HepG2 (cell line): ENCODE data around the gene RARRES1. TPM values are rescaled to one million over a fixed set of nuclear protein-coding genes. Genes with fewer than 3 reads are reported as not detected.

ENCODE experiments used
- ATAC-seq: fragments of 200-7000 bp; cut with Tn5 transposase; 3 replicates; pipeline ENCODE4 v1.9.1; 2020; ENCODE audit warnings: mild to moderate bottlenecking, moderate library complexity
- BruUV-seq: library from RNA; stranded (reverse); fragments of 400-500 nt; replicated peaks from 2 replicates; lab custom pipeline; 2021; lab: Mats Ljungman, UMichigan
- CTCF ChIA-PET: fragments of 300-600 bp; formaldehyde crosslinking; extraction: SDS; loops from one replicate; lab custom pipeline; 2021; ENCODE audit warnings: low total read pairs, inconsistent platforms, low intra/inter-chr PET ratio; lab: Yijun Ruan, JAX
- POLR2A ChIA-PET: fragments of 350-600 bp; sonication (Branson Sonifier 250); formaldehyde crosslinking; loops from one replicate; lab custom pipeline; 2020; ENCODE audit warnings: antibody characterized with exemption, inconsistent platforms; lab: Yijun Ruan, JAX
- DNase-seq: peaks from one replicate; pipeline ENCODE4 v3.0.0-alpha.2; 2015; ENCODE audit warnings: low spot score
- FAIRE-seq: peaks from 3 replicates; lab custom pipeline; 2011; peaks lifted over from hg19 to GRCh38; lab: Jason Lieb, UNC
- H2AFZ ChIP-seq: one replicate; pipeline ENCODE4 v1.6.1; 2011; ENCODE audit warnings: low read length, inconsistent platforms
- H3K27ac ChIP-seq: fragments of 300-600 bp; 3 replicates; pipeline ENCODE4 v1.8.0; 2011; ENCODE audit warnings: mixed run types, mild to moderate bottlenecking, mixed read lengths, low read length, inconsistent platforms; ENCODE audit not compliant: insufficient read depth; ENCODE audit errors: extremely low read length
- H3K27me3 ChIP-seq, 2 experiments: fragments of 200-600 bp in 1 of 2; 2 replicates in 1 of 2; 3 replicates in 1 of 2; pipeline versions ENCODE4 v1.6.0 to v1.8.0; 2011; ENCODE audit warnings: low read length in 2 of 2, mild to moderate bottlenecking in 2 of 2, moderate library complexity in 2 of 2, inconsistent platforms in 1 of 2; ENCODE audit not compliant: insufficient read depth in 2 of 2, control insufficient read depth in 1 of 2
- H3K36me3 ChIP-seq, 2 experiments: fragments of 200-600 bp in 1 of 2; replicated peaks in 1 of 2; 2 replicates in 1 of 2; 3 replicates in 1 of 2; pipeline versions ENCODE4 v1.5.1 to v1.8.0; 2011; ENCODE audit warnings: low read length in 2 of 2, inconsistent platforms in 1 of 2; ENCODE audit not compliant: insufficient read depth in 2 of 2, control insufficient read depth in 1 of 2
- H3K4me1 ChIP-seq: 2 replicates; pipeline ENCODE4 v1.5.1; 2012; ENCODE audit warnings: low read length, inconsistent platforms; ENCODE audit not compliant: insufficient read depth
- H3K4me2 ChIP-seq: 2 replicates; pipeline ENCODE4 v1.6.0; 2011; ENCODE audit warnings: low read depth, low read length, inconsistent platforms
- H3K4me3 ChIP-seq, 3 experiments: fragments of 200-600 bp in 1 of 3; sonication (generic), shearing (Covaris generic) in 1 of 3; replicated peaks in 1 of 3; 2 replicates each; pipeline ENCODE4 v1.5.1; 2011 to 2016; ENCODE audit warnings: low read length in 3 of 3, inconsistent platforms in 2 of 3, low read depth in 2 of 3, mild to moderate bottlenecking in 2 of 3, control low read depth in 1 of 3, mixed read lengths in 1 of 3; ENCODE audit not compliant: insufficient read depth in 1 of 3
- H3K79me2 ChIP-seq: one replicate; pipeline ENCODE4 v1.6.1; 2011; ENCODE audit warnings: low read length, inconsistent platforms; ENCODE audit not compliant: insufficient read depth
- H3K9ac ChIP-seq: 2 replicates; pipeline ENCODE4 v1.6.0; 2011; ENCODE audit warnings: mild to moderate bottlenecking, low read depth, low read length, inconsistent platforms; ENCODE audit not compliant: insufficient read depth
- H3K9me3 ChIP-seq: 2 replicates; pipeline ENCODE4 v1.5.1; 2012; ENCODE audit warnings: mild to moderate bottlenecking, low read length
- H4K20me1 ChIP-seq: 2 replicates; pipeline ENCODE4 v1.6.0; 2011; ENCODE audit warnings: inconsistent platforms, mild to moderate bottlenecking, low read length, moderate library complexity; ENCODE audit not compliant: insufficient read depth
- MATR3 ChIP-seq: sonication (generic); formaldehyde crosslinking; IDR thresholded peaks from 2 replicates; pipeline ENCODE4 v1.4.0; 2020; ENCODE audit warnings: missing genetic modification reagents
- REL ChIP-seq: sonication (generic); formaldehyde crosslinking; conservative IDR thresholded peaks from 2 replicates; pipeline ENCODE4 v1.8.0; 2022; ENCODE audit warnings: mild to moderate bottlenecking, missing genetic modification reagents, moderate library complexity
- ZBTB7A ChIP-seq: sonication (generic); formaldehyde crosslinking; IDR thresholded peaks from 2 replicates; pipeline ENCODE4 v1.8.0; 2022; ENCODE audit warnings: mild to moderate bottlenecking, missing genetic modification reagents
- ZMYM3 ChIP-seq: sonication (generic); formaldehyde crosslinking; IDR thresholded peaks from 2 replicates; pipeline ENCODE4 v1.5.1; 2020; ENCODE audit warnings: mild to moderate bottlenecking, missing genetic modification reagents
- ZNF12 ChIP-seq: sonication (generic); formaldehyde crosslinking; IDR thresholded peaks from 2 replicates; pipeline ENCODE4 v1.5.0; 2020; ENCODE audit warnings: missing genetic modification reagents
- ZNF160 ChIP-seq: sonication (generic); formaldehyde crosslinking; IDR thresholded peaks from 2 replicates; pipeline ENCODE4 v1.8.0; 2022; ENCODE audit warnings: mild to moderate bottlenecking, inconsistent platforms, missing genetic modification reagents
- ZNF18 ChIP-seq: sonication (generic); formaldehyde crosslinking; IDR thresholded peaks from 2 replicates; pipeline ENCODE4 v1.8.0; 2022; ENCODE audit warnings: mild to moderate bottlenecking, missing genetic modification reagents; ENCODE audit not compliant: insufficient replicate concordance
- ZNF430 ChIP-seq: sonication (generic); formaldehyde crosslinking; IDR thresholded peaks from 2 replicates; pipeline ENCODE4 v1.9.0; 2021; ENCODE audit warnings: mild to moderate bottlenecking, missing genetic modification reagents
- ZNF629 ChIP-seq: sonication (generic); formaldehyde crosslinking; conservative IDR thresholded peaks from 2 replicates; pipeline ENCODE4 v1.5.0; 2020; ENCODE audit warnings: missing genetic modification reagents
- WGBS: methylation state at CpG from one replicate; pipeline ENCODE4 v1.1.6; 2017; ENCODE audit warnings: low lambda C conversion rate; 5-methylcytosine and 5-hydroxymethylcytosine counted together
- in situ Hi-C: cut with HindIII; loops from 2 replicates; pipeline ENCODE4 v1.10.0; 2017; ENCODE audit warnings: low pct_unique_long_range_greater_than_20kb; ENCODE audit not compliant: extremely low pct_ligation_motif_present
- intact Hi-C: fragments of 100-400 bp; cut with micrococcal nuclease; formaldehyde crosslinking; loops from one replicate; pipeline ENCODE4 v1.10.0; 2022; ENCODE audit not compliant: unreplicated experiment
- polyA plus RNA-seq, 8 experiments: library from polyadenylated mRNA; depleted of rRNA in 3 of 8; stranded (reverse) in 7 of 8; unstranded in 1 of 8; fragments of >200 nt; fragmentation: Illumina TruSeq in 4 of 8; extraction: Trizol in 4 of 8; gene quantifications; 2 replicates each; pipeline versions ENCODE4 v1.2.1 to v1.2.3, GENCODE V29; 2011 to 2016; ENCODE audit warnings: low read depth in 4 of 8, missing spikeins in 1 of 8, mixed read lengths in 1 of 8; ENCODE audit not compliant: insufficient read depth in 1 of 8
- total RNA-seq, 5 experiments: library from RNA; depleted of rRNA; stranded (reverse); fragments of >200 nt; fragmentation: Illumina TruSeq; extraction: Trizol; gene quantifications; 2 replicates each; pipeline ENCODE4 v1.2.3, GENCODE V29; 2016; ENCODE audit warnings: low read depth in 1 of 5
- TF ChIP-seq, protein P1 (sequence below), 2 experiments: fragments of 450-650 bp in 1 of 2; sonication (generic) in 1 of 2; formaldehyde crosslinking in 1 of 2; IDR thresholded peaks; 2 replicates each; pipeline versions ENCODE4 v1.6.1 to v1.8.0; 2016 to 2022; ENCODE audit warnings: antibody characterized with exemption in 1 of 2, mild to moderate bottlenecking in 1 of 2, missing genetic modification reagents in 1 of 2
- TF ChIP-seq, protein P2 (sequence below): sonication (generic); formaldehyde crosslinking; IDR thresholded peaks from 2 replicates; pipeline ENCODE4 v1.4.0; 2020; ENCODE audit warnings: missing genetic modification reagents

Gene RARRES1
- total and polyA plus RNA-seq, 2 of the 13 experiments (the other 11 are each of a cell fraction or from before 2014, with no cell fraction given): not detected

GRCh38 chr3:158765518-158766205 lies 33.4 kb upstream of the RARRES1 start:
- TF ChIP-seq REL: no peak
- TF ChIP-seq, protein P1, sequence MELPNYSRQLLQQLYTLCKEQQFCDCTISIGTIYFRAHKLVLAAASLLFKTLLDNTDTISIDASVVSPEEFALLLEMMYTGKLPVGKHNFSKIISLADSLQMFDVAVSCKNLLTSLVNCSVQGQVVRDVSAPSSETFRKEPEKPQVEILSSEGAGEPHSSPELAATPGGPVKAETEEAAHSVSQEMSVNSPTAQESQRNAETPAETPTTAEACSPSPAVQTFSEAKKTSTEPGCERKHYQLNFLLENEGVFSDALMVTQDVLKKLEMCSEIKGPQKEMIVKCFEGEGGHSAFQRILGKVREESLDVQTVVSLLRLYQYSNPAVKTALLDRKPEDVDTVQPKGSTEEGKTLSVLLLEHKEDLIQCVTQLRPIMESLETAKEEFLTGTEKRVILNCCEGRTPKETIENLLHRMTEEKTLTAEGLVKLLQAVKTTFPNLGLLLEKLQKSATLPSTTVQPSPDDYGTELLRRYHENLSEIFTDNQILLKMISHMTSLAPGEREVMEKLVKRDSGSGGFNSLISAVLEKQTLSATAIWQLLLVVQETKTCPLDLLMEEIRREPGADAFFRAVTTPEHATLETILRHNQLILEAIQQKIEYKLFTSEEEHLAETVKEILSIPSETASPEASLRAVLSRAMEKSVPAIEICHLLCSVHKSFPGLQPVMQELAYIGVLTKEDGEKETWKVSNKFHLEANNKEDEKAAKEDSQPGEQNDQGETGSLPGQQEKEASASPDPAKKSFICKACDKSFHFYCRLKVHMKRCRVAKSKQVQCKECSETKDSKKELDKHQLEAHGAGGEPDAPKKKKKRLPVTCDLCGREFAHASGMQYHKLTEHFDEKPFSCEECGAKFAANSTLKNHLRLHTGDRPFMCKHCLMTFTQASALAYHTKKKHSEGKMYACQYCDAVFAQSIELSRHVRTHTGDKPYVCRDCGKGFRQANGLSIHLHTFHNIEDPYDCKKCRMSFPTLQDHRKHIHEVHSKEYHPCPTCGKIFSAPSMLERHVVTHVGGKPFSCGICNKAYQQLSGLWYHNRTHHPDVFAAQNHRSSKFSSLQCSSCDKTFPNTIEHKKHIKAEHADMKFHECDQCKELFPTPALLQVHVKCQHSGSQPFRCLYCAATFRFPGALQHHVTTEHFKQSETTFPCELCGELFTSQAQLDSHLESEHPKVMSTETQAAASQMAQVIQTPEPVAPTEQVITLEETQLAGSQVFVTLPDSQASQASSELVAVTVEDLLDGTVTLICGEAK (IDR thresholded peaks at IDR 0.05): no peak
- TF ChIP-seq, protein P1 (CRISPR knock-in tag; IDR thresholded peaks at IDR 0.05): no peak
- TF ChIP-seq ZNF629: no peak
- no peak for TF ChIP-seq MATR3 (CRISPR knock-in tag)
- TF ChIP-seq ZBTB7A (CRISPR knock-in tag): no peak
- TF ChIP-seq ZNF160 (CRISPR knock-in tag): no peak
- TF ChIP-seq ZNF12 (CRISPR knock-in tag): no peak
- TF ChIP-seq, protein P2, sequence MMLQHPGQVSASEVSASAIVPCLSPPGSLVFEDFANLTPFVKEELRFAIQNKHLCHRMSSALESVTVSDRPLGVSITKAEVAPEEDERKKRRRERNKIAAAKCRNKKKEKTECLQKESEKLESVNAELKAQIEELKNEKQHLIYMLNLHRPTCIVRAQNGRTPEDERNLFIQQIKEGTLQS: no peak
- no peak for TF ChIP-seq ZMYM3 (CRISPR knock-in tag)
- no peak for TF ChIP-seq ZNF430 (CRISPR knock-in tag)
- TF ChIP-seq ZNF18: no peak
- whole genome bisulfite sequencing: 97% methylated on average over 2 of the region's 3 CpGs
- H3K9me3 ChIP-seq: no peaks in the 10 kb centered on the region
- H4K20me1 ChIP-seq: no peaks in the 10 kb centered on the region
- peaks cover 32% of the 10 kb centered on the region for H3K4me1 ChIP-seq
- in situ Hi-C loops: no loop called here
- H3K4me3 ChIP-seq: no peak overlapping the region
- H2AFZ ChIP-seq: no peak overlapping the region
- H3K27me3 ChIP-seq: no peaks in the 10 kb centered on the region
- ChIA-PET POLR2A (no interaction called here), CTCF (no interaction called here)
- H3K4me2 ChIP-seq: no peak overlapping the region
- no peaks in the 10 kb centered on the region for H3K79me2 ChIP-seq
- BruUV-seq: no TSS peak
- no peak overlapping the region for H3K27ac ChIP-seq
- no peaks in the 10 kb centered on the region for H3K36me3 ChIP-seq
- H3K9ac ChIP-seq: no peak overlapping the region
- DNase-seq: no peak
- no peak for ATAC-seq
- intact Hi-C loops: loop anchor here (5.0 kb wide), 1 partner anchor 38 kb away; no protein-coding TSS in a partner anchor
- FAIRE-seq: no peak
